Measurements from ENCODE around the gene CHD9.
A peak's percentile ranks its signal among the peaks of the same experiment; 100 is the strongest.

The CHD9 gene

DNA sequence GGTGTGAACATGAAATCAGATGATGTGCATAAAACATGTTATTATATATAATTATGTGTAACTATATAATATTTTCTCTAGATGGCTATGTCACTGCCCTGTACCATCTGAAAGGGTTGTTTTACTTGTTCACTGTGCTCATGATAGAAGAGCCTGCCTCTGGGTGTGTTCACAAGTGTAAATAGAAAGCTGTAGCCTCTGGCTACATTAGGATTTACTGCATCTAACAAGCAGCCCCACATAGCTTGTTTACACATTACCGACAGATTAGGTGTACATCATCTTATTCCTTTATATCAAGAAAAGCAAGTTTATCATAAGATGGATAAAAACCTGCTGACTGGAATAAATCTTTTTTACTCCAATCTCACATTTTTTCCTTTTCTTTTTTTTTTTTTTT lies 46.1 kb downstream of the CHD9 start:
- no peak overlapping the region for H3K4me3 ChIP-seq (ENCODE audit: low read depth in 1 of 2, low read length in 2 of 2)

DNA sequence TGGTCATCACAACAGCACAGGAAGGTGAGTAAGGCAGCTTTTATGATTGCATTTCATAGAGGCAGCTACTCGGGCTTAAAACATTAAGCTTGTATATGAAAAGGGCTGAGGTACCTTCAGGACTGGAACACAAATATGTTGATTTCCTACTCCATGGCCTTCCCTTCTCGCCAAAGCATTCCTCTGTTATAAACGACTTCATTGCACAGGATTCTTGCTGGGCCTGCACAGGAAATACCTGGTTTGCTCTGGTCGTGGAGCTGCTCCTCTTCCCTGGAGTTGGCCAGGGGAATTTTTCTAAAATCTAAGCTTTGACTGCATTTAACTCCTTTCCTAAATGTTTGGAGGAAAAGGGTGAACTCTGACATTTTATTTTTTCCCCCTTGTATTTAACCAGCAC lies 49.0 kb downstream of the CHD9 start:
- no peaks in the 10 kb centered on the region for H3K9me3 ChIP-seq (ENCODE audit: low read length)
- peaks cover 32% of the 10 kb centered on the region for H3K4me1 ChIP-seq (ENCODE audit: insufficient read depth, low read length)
- H3K9ac ChIP-seq (ENCODE audit: low read length) = no peak overlapping the region
- no peak overlapping the region for H3K27ac ChIP-seq (ENCODE audit: low read depth, low read length)
- H3K27me3 ChIP-seq (ENCODE audit: control insufficient read depth in 1 of 2, insufficient read depth in 2 of 2, low read length in 2 of 2) = no peaks in the 10 kb centered on the region
- H3K36me3 ChIP-seq (ENCODE audit: insufficient read depth, low read length) = no peaks in the 10 kb centered on the region
- no peak overlapping the region for H3K4me3 ChIP-seq (ENCODE audit: low read depth in 1 of 2, low read length in 2 of 2)

More for the DNA sequence above, 46.1 kb downstream of the CHD9 start:
- Histone ChIP-seq H3K9me3 (ENCODE audit: low read length) (no peaks in the 10 kb centered on the region), H3K36me3 (ENCODE audit: insufficient read depth, low read length) (no peaks in the 10 kb centered on the region), H3K4me1 (ENCODE audit: insufficient read depth, low read length) (peaks cover 39% of the 10 kb centered on the region), H3K27me3 (ENCODE audit: control insufficient read depth in 1 of 2, insufficient read depth in 2 of 2, low read length in 2 of 2) (no peaks in the 10 kb centered on the region), H3K9ac (ENCODE audit: low read length) (no peak overlapping the region), H3K27ac (ENCODE audit: low read depth, low read length) (peak overlapping the region; percentile 87)

DNA sequence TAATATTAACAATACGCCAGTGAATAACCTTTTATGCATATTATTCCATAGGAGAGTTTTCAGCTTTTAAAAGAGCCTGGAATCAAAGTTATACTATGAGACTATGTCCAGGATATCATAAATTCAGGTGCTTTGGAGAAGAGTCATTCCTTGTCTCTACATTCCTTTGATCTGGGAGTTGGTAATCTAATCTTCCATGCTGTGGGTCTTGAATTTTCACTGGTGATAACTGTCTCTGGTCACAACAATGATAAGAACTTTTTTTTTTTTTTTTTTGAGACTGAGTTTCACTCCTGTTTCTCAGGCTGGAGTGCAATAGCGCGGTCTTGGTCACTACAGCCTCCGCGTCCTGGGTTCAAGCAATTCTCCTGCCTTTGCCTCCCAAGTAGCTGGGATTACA lies 50.8 kb downstream of the CHD9 start:
- Histone ChIP-seq H3K9ac (ENCODE audit: low read length) (no peak overlapping the region), H3K4me1 (ENCODE audit: insufficient read depth, low read length) (peaks cover 15% of the 10 kb centered on the region), H3K27ac (ENCODE audit: low read depth, low read length) (no peak overlapping the region), H3K4me3 (ENCODE audit: low read depth in 1 of 2, low read length in 2 of 2) (no peak overlapping the region), H3K9me3 (ENCODE audit: low read length) (no peaks in the 10 kb centered on the region), H3K27me3 (ENCODE audit: control insufficient read depth in 1 of 2, insufficient read depth in 2 of 2, low read length in 2 of 2) (no peaks in the 10 kb centered on the region), H3K36me3 (ENCODE audit: insufficient read depth, low read length) (no peaks in the 10 kb centered on the region)

DNA sequence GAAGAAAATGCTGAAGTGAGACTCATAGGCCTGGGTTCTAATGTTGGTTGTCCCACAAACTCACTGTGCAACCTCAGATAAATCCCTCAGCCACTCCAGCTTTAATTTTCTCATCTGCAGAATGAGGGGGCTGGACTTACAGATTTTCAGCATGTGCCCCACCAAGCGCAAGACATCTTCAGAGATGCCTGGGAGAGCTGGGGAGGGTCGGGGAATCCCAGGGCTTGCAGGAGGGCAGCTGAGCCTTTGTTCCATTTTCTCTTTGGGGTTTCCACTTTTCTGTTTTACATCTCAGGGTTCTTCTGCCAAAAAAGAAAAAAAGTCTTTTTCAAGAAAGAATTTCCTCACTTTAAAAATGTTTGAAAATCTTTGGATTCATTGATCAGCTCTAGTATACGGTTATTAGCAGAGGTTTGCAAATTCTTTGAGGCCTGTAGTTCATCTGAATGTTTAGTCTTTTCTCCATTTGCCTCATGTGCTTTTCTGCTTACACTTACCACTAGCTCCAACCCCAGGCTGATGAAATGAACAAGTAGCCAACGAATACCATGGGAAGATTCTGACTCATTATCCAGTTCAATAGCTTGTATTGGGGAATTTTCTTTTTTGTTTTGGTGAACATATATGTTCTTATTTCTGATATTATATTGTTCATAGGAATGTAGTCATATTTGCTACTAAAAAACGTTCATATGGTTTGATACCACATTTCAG lies 56.4 kb downstream of the CHD9 start:
- H3K36me3 ChIP-seq (ENCODE audit: insufficient read depth, low read length) = no peaks in the 10 kb centered on the region
- no peaks in the 10 kb centered on the region for H3K27me3 ChIP-seq (ENCODE audit: control insufficient read depth in 1 of 2, insufficient read depth in 2 of 2, low read length in 2 of 2)
- no peak overlapping the region for H3K27ac ChIP-seq (ENCODE audit: low read depth, low read length)
- H3K9me3 ChIP-seq (ENCODE audit: low read length) = no peaks in the 10 kb centered on the region
- H3K9ac ChIP-seq (ENCODE audit: low read length) = no peak overlapping the region
- H3K4me3 ChIP-seq (ENCODE audit: low read depth in 1 of 2, low read length in 2 of 2) = no peak overlapping the region
- peaks cover 15% of the 10 kb centered on the region for H3K4me1 ChIP-seq (ENCODE audit: insufficient read depth, low read length)

DNA sequence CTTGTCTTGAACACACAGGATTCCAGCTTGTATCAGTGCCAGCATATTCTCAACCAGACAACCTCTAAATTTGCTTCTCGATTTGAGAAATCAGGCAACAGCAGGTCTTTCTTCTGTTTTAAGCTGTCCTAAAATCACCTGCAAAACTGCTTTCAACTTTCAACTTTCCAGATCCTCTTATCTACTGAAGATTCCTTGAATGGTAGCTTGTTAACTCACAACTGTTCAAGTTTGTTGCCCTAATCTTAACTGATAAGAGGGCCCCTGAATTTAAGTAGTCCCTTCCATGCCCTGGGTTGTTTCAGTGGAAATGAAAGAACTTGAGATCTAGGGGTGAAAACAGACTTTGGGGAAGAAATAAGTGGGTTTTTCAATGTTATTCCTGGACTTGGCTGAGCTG lies 57.2 kb downstream of the CHD9 start:
- no peak overlapping the region for H3K9ac ChIP-seq (ENCODE audit: low read length)
- no peak overlapping the region for H3K4me3 ChIP-seq (ENCODE audit: low read depth in 1 of 2, low read length in 2 of 2)
- peaks cover 15% of the 10 kb centered on the region for H3K4me1 ChIP-seq (ENCODE audit: insufficient read depth, low read length)
- H3K9me3 ChIP-seq (ENCODE audit: low read length) = no peaks in the 10 kb centered on the region
- H3K27me3 ChIP-seq (ENCODE audit: control insufficient read depth in 1 of 2, insufficient read depth in 2 of 2, low read length in 2 of 2) = no peaks in the 10 kb centered on the region
- no peaks in the 10 kb centered on the region for H3K36me3 ChIP-seq (ENCODE audit: insufficient read depth, low read length)
- no peak overlapping the region for H3K27ac ChIP-seq (ENCODE audit: low read depth, low read length)

DNA sequence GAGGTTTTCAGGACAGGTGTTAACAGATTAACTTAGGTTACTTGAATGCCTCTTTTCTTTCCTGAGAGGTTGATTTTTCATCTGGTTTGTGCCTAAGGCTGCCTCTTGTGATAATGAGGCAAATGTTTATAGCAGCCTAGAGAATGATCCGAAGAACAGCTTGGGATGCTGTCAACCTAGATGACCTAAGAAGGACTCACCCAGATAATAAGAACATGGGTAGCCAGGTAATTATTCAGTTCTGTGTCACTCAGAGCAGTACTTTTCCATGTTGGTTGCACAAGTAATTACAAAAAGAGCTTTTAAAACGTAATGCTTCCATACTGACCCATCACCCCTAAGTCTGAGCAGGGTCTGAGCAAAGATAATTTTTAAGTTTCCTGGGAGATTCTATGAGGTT lies 60.3 kb downstream of the CHD9 start:
- Histone ChIP-seq H3K9ac (ENCODE audit: low read length) (no peak overlapping the region), H3K9me3 (ENCODE audit: low read length) (no peaks in the 10 kb centered on the region), H3K4me1 (ENCODE audit: insufficient read depth, low read length) (peaks cover 15% of the 10 kb centered on the region), H3K27me3 (ENCODE audit: control insufficient read depth in 1 of 2, insufficient read depth in 2 of 2, low read length in 2 of 2) (no peaks in the 10 kb centered on the region), H3K27ac (ENCODE audit: low read depth, low read length) (no peak overlapping the region), H3K4me3 (ENCODE audit: low read depth in 1 of 2, low read length in 2 of 2) (no peak overlapping the region), H3K36me3 (ENCODE audit: insufficient read depth, low read length) (no peaks in the 10 kb centered on the region)

DNA sequence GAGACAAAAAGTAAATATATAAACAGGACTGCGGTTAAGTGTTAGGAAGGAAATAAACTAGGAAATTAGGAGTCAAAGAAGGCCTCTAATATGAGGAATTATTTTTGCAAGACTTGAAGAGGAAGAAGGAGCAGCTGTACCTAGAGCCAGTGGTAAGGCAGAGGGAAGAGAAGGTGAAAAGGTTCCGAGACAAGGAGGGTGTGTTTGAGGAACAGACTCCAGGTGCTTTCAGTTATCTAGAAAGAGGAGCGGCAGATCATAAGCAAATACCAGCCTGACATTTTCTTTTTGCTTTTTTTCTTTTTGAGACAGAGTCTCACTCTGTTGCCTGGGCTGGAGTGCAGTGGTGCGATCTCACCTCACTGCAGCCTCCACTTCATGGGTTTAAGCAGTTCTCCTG lies 61.0 kb downstream of the CHD9 start:
- H3K27ac ChIP-seq (ENCODE audit: low read depth, low read length) = no peak overlapping the region
- H3K27me3 ChIP-seq (ENCODE audit: control insufficient read depth in 1 of 2, insufficient read depth in 2 of 2, low read length in 2 of 2) = no peaks in the 10 kb centered on the region
- H3K9me3 ChIP-seq (ENCODE audit: low read length) = no peaks in the 10 kb centered on the region
- H3K9ac ChIP-seq (ENCODE audit: low read length) = no peak overlapping the region
- no peak overlapping the region for H3K4me3 ChIP-seq (ENCODE audit: low read depth in 1 of 2, low read length in 2 of 2)
- peaks cover 15% of the 10 kb centered on the region for H3K4me1 ChIP-seq (ENCODE audit: insufficient read depth, low read length)
- H3K36me3 ChIP-seq (ENCODE audit: insufficient read depth, low read length) = no peaks in the 10 kb centered on the region

DNA sequence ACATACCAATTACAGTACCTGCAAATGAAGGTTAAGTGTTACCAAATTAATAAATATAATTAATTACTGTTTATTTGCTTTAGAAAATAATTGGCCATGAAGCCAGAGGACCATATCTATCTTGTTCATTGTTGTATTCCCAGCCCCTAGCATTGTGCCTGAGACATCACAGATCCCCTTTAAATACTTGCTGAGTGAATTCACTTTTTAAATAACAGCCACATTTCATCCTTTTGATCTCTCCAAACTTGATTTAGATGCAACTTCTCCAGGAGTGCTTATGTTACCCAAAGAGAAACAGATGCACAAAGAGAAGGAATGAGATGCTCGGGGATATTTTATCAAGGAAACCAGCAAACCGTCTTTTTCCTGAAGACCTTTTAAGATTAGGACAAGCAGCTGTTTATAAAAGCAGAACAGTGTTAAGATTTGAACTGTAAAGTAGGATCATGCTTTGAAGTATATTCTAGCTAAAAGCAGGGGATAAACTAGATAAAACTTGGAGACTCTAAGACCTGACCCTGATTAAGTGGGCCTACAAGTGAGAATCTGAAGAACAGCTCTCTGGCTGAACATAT lies 66.3 kb downstream of the CHD9 start:
- Histone ChIP-seq H3K36me3 (ENCODE audit: insufficient read depth, low read length) (no peaks in the 10 kb centered on the region), H3K9ac (ENCODE audit: low read length) (no peak overlapping the region), H3K4me1 (ENCODE audit: insufficient read depth, low read length) (peaks cover 20% of the 10 kb centered on the region), H3K4me3 (ENCODE audit: low read depth in 1 of 2, low read length in 2 of 2) (no peak overlapping the region), H3K9me3 (ENCODE audit: low read length) (no peaks in the 10 kb centered on the region), H3K27ac (ENCODE audit: low read depth, low read length) (peak overlapping the region; percentile 55), H3K27me3 (ENCODE audit: control insufficient read depth in 1 of 2, insufficient read depth in 2 of 2, low read length in 2 of 2) (no peaks in the 10 kb centered on the region)

DNA sequence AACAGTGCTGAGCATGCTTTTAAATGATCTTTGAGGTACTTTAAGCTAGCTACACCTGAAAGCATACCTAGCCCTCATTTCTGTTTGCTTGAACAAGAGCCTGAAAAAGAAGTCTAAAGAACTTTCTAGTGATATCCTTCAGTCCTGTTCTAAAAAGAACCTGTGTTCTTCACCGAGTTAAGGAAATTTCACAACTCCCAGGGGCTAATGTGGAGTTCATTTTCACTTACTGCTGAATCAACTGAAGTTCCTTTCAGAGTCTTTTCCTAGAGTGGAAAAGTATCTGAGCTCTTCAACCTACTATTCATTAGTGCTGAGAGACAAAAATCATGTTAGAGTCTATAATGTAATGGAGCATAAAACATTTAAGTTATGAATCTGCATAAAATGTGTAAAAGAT lies 66.9 kb downstream of the CHD9 start:
- Histone ChIP-seq H3K9ac (ENCODE audit: low read length) (no peak overlapping the region), H3K4me3 (ENCODE audit: low read depth in 1 of 2, low read length in 2 of 2) (no peak overlapping the region), H3K36me3 (ENCODE audit: insufficient read depth, low read length) (no peaks in the 10 kb centered on the region), H3K4me1 (ENCODE audit: insufficient read depth, low read length) (peaks cover 20% of the 10 kb centered on the region), H3K9me3 (ENCODE audit: low read length) (no peaks in the 10 kb centered on the region), H3K27ac (ENCODE audit: low read depth, low read length) (peak overlapping the region; percentile 55), H3K27me3 (ENCODE audit: control insufficient read depth in 1 of 2, insufficient read depth in 2 of 2, low read length in 2 of 2) (no peaks in the 10 kb centered on the region)

DNA sequence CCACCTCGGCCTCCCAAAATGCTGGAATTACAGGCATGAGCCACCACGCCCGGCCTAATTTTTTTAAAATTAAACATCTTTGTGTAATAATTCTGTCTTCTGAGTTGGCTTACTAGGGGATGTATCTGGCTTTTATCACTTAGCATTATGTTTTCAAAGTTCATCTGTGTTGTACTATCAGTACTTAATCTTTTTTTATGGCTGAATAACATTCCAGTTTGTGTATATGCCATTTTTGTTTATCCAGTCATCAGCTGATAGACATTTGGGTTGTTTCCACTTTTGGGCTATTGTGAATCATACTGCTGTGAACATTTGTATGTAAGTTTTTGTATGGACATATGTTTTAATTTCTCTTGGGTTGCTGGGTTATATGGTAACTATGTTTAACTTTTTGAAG lies 69.0 kb downstream of the CHD9 start:
- Histone ChIP-seq H3K9me3 (ENCODE audit: low read length) (no peaks in the 10 kb centered on the region), H3K4me3 (ENCODE audit: low read depth in 1 of 2, low read length in 2 of 2) (no peak overlapping the region), H3K4me1 (ENCODE audit: insufficient read depth, low read length) (peaks cover 20% of the 10 kb centered on the region), H3K9ac (ENCODE audit: low read length) (no peak overlapping the region), H3K27me3 (ENCODE audit: control insufficient read depth in 1 of 2, insufficient read depth in 2 of 2, low read length in 2 of 2) (no peaks in the 10 kb centered on the region), H3K27ac (ENCODE audit: low read depth, low read length) (no peak overlapping the region), H3K36me3 (ENCODE audit: insufficient read depth, low read length) (no peaks in the 10 kb centered on the region)

DNA sequence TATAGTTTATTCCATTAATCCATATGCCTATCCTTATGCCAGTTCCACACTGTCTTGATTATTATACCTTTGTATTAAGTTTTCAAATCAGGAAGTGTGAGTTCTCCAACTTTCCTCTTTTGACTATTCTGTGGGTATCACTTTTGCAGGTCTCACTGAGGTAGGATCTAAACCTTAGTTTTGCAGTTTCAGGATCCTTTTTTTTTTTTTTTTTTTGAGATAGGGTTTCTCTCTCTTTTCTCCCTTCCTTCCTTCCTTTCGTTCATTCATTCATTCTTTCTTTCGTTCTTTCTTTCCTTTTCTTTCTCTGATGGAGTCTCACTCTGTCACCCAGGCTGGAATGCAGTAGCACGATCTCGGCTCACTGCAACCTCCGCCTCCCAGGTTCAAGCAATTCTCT lies 71.6 kb downstream of the CHD9 start:
- H3K9ac ChIP-seq (ENCODE audit: low read length) = no peak overlapping the region
- no peaks in the 10 kb centered on the region for H3K36me3 ChIP-seq (ENCODE audit: insufficient read depth, low read length)
- H3K27me3 ChIP-seq (ENCODE audit: control insufficient read depth in 1 of 2, insufficient read depth in 2 of 2, low read length in 2 of 2) = no peaks in the 10 kb centered on the region
- H3K27ac ChIP-seq (ENCODE audit: low read depth, low read length) = no peak overlapping the region
- H3K4me3 ChIP-seq (ENCODE audit: low read depth in 1 of 2, low read length in 2 of 2) = no peak overlapping the region
- H3K4me1 ChIP-seq (ENCODE audit: insufficient read depth, low read length) = peaks cover 24% of the 10 kb centered on the region
- H3K9me3 ChIP-seq (ENCODE audit: low read length) = no peaks in the 10 kb centered on the region

Data from muscle layer of colon (tissue), 2 donors.